Inferior parietal cortex (tissue), 1 donor: ENCODE results near the gene ACTR3.

Experiments used
- DNase-seq: peaks from one replicate; pipeline ENCODE4 v3.0.0-alpha.2; 2016; ENCODE audit errors: extremely low spot score

Gene ACTR3

GRCh38 chr2:113876503-113877387 is 13.1 kb upstream of the ACTR3 start:
- no peak for DNase-seq

GRCh38 chr2:113877711-113878598 is 11.9 kb upstream of the ACTR3 start:
- no peak for DNase-seq

- DNase-seq: no peak
Observed at GRCh38 chr2:113878743-113879142, 11.1 kb upstream of the ACTR3 start.

GRCh38 chr2:113879457-113879856 is 10.4 kb upstream of the ACTR3 start:
- DNase-seq: no peak

GRCh38 chr2:113886479-113887008 is 3.3 kb upstream of the ACTR3 start:
- DNase-seq: no peak

GRCh38 chr2:113887009-113887792 is 2.7 kb upstream of the ACTR3 start:
- no peak for DNase-seq

- no peak for DNase-seq
Observed at GRCh38 chr2:113888641-113889470, 1.0 kb upstream of the ACTR3 start.

GRCh38 chr2:113890253-113891235 is 655 bp downstream of the ACTR3 start:
- peak; percentile 81 for DNase-seq

GRCh38 chr2:113891265-113891959 is 1.5 kb downstream of the ACTR3 start:
- no peak for DNase-seq

GRCh38 chr2:113892004-113892710 is 2.3 kb downstream of the ACTR3 start:
- no peak for DNase-seq

- DNase-seq: no peak
Observed at GRCh38 chr2:113894156-113894743, 4.4 kb downstream of the ACTR3 start.

- DNase-seq: no peak
Observed at GRCh38 chr2:113895301-113895700, 5.4 kb downstream of the ACTR3 start.

GRCh38 chr2:113895819-113896563 is 6.1 kb downstream of the ACTR3 start:
- no peak for DNase-seq

- DNase-seq: no peak
Observed at GRCh38 chr2:113896791-113897190, 6.9 kb downstream of the ACTR3 start.

GRCh38 chr2:113898081-113898480 is 8.2 kb downstream of the ACTR3 start:
- DNase-seq: no peak

- DNase-seq: no peak
Observed at GRCh38 chr2:113899166-113899565, 9.3 kb downstream of the ACTR3 start.

- DNase-seq: no peak
Observed at GRCh38 chr2:113901943-113902342, 12.1 kb downstream of the ACTR3 start.
